HUES64 (cell line): Measurements from ENCODE around the gene TMED6.
A peak's percentile ranks its signal among the peaks of the same experiment; 100 is the strongest.

Experiments
- H3K27ac ChIP-seq: 2 replicates; pipeline ENCODE4 v1.7.0; 2013; ENCODE audit warnings: low read depth, low read length, inconsistent platforms
- H3K27me3 ChIP-seq: 2 replicates; pipeline ENCODE4 v1.6.1; 2013; ENCODE audit warnings: mild to moderate bottlenecking, low read length; ENCODE audit not compliant: insufficient read depth
- H3K36me3 ChIP-seq: 2 replicates; pipeline ENCODE4 v1.6.1; 2013; ENCODE audit warnings: mild to moderate bottlenecking, low read length; ENCODE audit not compliant: insufficient read depth
- H3K4me1 ChIP-seq: 2 replicates; pipeline ENCODE4 v1.6.1; 2013; ENCODE audit warnings: mild to moderate bottlenecking, low read length, moderate library complexity; ENCODE audit not compliant: insufficient read depth
- H3K4me3 ChIP-seq: 2 replicates; pipeline ENCODE4 v1.5.1; 2013; ENCODE audit warnings: mild to moderate bottlenecking, low read length, moderate library complexity
- H3K9ac ChIP-seq: 2 replicates; pipeline ENCODE4 v1.6.1; 2013; ENCODE audit warnings: mild to moderate bottlenecking, low read depth, low read length
- H3K9me3 ChIP-seq: 2 replicates; pipeline ENCODE4 v1.6.1; 2013; ENCODE audit warnings: low read depth, low read length; ENCODE audit not compliant: insufficient read depth
- WGBS: fragments of 150-250, 120-280 bp; methylation state at CpG from one replicate; pipeline ENCODE4 v1.1.7; 2013; ENCODE audit warnings: missing lambda C conversion rate; 5-methylcytosine and 5-hydroxymethylcytosine counted together

Gene TMED6

DNA sequence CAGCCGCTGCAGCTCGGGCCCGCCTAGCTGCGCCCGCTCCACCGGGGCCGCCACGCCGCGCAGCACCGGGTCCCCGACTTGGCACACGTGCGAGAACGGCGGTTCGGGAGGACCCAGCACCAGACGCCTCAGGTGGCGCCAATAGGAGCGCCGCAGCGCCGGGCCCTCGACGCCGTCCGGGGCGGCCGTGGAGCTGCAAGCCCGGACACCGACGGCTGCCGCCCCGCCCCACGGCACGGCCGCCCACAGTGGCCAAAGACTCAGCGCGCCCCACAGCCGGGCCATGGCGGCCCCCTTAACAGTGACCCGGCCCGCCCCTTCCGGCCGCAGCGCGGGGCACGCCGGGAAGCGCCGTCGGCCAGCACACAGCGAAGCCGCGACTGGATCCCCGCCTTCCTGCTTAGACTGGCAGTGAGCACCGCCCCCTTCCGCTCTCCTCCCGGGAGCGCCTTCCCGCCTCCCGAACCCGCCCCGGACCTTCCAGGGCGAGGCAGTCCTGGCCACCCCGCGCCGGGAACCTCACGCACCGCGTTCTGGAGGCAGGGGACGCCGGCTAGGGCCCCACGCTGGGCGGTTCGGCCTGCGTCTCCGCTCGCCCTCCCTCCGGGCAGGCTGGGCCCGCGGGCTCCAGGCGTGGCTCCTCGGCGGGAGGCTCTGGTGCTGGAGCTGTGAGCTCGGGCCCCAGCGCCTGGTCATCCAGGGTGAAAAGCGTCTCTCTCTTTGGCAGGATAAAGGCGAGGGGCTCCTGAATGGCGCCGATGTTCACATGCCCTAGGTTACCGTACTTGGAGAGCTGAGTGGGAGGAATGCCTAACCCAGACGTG, 21.1 kb downstream of the TMED6 start, which contains the start of gene PDF:
PDF (minus strand) TSS at position 303 of the 824 bp plus-strand sequence; CDS start at position 285, 18 bp downstream.
- H3K36me3 ChIP-seq = peaks cover 79% of the 10 kb centered on the region
- 2% methylated on average over 92 of the region's 93 CpGs for WGBS

DNA sequence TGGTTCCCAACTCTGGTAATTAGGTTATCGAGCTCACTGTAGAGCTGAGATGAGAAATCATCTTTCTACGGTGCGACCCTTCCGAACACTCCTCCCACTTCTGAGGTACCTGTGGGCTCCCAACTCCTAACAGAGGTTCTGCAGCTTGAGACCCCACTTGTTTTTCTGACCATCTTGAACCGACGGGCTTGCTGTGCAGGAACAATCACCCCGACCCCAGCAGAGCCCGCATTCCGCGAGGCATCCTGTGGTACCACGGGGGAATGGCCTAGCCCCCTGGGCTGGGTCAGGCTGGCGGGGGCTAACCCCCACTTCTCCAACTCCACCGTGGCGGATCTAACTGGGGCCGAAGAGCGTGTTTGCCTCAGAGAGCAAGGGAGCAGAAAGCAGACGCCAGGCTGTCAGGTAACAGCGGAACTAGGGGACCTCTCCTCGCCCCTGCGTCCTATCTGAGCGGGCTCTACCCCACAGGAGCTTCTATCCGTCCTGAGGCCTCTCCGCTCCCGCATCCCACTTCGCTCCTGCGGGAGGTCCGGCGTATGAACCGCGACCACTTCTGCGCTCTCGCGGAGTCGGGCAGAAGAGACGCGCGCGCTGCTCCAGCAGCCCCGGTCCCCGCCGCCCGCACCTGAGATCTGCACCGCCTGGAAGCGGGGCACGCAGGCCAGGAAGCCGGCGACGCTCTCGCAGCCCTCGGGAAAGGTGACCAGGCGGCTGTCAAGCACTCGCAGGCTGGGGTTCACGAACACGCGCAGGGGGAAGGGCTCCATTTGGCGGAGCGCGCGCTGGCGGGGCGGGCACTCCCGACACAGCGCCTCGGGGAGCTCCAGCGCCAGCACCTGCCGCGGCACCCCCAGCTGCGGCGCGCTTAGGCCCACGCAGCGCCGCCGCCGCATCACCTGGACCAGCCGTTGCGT, 22.0 kb downstream of the TMED6 start:
- peak overlapping the region; percentile 98 for H3K9ac ChIP-seq
- H3K27me3 ChIP-seq = no peaks in the 10 kb centered on the region
- H3K9me3 ChIP-seq = no peaks in the 10 kb centered on the region
- H3K4me1 ChIP-seq = peaks cover 13% of the 10 kb centered on the region
- peak overlapping the region; percentile 98 for H3K27ac ChIP-seq
- H3K36me3 ChIP-seq = peaks cover 77% of the 10 kb centered on the region
- 7% methylated on average over 77 of the region's 77 CpGs for WGBS
- H3K4me3 ChIP-seq = peak overlapping the region; percentile 96

More for the DNA sequence above, 21.1 kb downstream of the TMED6 start, which contains the start of gene PDF:
- H3K27me3 ChIP-seq = no peaks in the 10 kb centered on the region
- peak within 1 kb of the TSS; percentile 98 for H3K27ac ChIP-seq
- no peaks in the 10 kb centered on the region for H3K9me3 ChIP-seq
- peak within 1 kb of the TSS; percentile 98 for H3K9ac ChIP-seq
- peaks cover 13% of the 10 kb centered on the region for H3K4me1 ChIP-seq
- H3K4me3 ChIP-seq = peak within 1 kb of the TSS; percentile 96

- Histone ChIP-seq H3K27me3 (no peaks in the 10 kb centered on the region), H3K9me3 (no peaks in the 10 kb centered on the region), H3K36me3 (peaks cover 77% of the 10 kb centered on the region), H3K4me1 (peaks cover 13% of the 10 kb centered on the region), H3K27ac (no peak overlapping the region), H3K9ac (peak overlapping the region; percentile 98), H3K4me3 (peak overlapping the region; percentile 96)
- 79% methylated on average over 10 of the region's 10 CpGs for WGBS
These were observed 22.7 kb downstream of the TMED6 start for GRCh38 chr16:69328854-69329316.

DNA sequence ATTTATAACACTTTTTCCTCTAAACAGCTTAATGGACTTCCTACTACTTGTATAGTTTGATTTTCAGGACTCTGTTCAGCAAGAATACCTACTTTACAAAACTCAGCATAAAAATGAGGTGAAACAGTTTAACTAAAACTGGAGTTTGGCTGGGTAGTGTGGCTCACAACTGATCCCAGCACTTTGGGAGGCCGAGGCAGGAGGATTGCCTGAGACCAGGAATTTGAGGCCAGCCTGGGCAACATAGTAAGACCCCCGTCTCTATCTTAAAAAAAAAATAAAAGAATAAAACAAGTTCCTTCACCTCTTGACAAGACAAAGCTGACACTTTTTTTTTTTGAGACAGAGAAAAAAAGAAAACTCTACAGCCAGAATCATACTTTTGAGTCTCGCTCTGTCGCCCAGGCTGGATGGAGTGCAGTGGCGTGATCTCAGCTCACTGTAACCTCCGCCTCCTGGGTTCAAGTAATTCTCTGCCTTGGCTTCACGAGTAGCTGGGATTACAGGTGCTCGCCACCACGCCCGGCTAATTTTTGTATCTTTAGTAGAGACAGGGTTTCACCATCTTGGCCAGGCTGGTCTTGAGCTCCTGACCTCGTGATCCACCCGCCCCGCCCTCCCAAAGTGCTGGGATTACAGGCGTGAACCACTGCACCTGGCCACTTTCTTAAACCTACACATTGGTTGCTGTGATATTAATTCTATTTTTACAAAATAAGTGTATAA, 23.8 kb downstream of the TMED6 start:
- H3K36me3 ChIP-seq = peaks cover 77% of the 10 kb centered on the region
- H3K4me3 ChIP-seq = peak overlapping the region; percentile 96; the same call in 1 of the 2 replicates
- no peaks in the 10 kb centered on the region for H3K9me3 ChIP-seq
- 93% methylated on average over 14 of the region's 14 CpGs for WGBS
- H3K9ac ChIP-seq = no peak overlapping the region
- no peaks in the 10 kb centered on the region for H3K27me3 ChIP-seq
- H3K27ac ChIP-seq = no peak overlapping the region
- peaks cover 13% of the 10 kb centered on the region for H3K4me1 ChIP-seq

DNA sequence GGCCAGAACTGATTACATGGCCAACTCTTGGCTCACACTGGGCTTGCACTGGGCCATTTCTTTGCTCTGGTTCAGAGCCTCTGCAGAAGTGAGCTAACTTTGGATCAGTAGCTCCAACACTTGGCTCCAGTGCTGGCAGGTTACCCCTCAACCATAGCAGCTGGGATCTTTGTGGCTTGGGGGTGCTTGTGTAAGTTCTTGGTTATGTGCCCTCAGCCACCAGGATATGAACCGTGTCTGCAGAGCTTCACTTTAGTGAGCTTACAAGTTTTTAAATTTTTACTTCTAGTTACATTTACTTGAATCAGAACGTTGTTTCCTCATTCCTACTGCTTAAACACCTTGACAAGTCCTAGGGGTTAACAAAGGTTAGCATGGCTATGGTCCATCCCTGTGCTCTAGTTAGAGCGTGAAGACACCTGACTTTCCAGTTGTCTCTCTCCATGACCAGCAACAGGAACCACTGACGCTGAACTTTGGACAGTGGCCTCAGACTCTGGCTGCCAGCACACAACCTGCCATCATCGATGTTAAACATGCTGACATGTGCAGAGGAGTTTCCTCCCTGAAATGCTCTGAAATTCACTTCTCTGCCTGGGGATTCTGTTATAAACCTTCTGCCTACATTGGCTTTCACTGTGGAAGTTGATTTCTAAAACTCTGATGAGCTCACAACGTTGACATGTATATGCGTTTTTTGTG, 25.3 kb downstream of the TMED6 start:
- Histone ChIP-seq H3K36me3 (peaks cover 77% of the 10 kb centered on the region), H3K4me3 (peak overlapping the region; percentile 9; the same call in 1 of the 2 replicates), H3K27ac (no peak overlapping the region), H3K9me3 (no peaks in the 10 kb centered on the region), H3K27me3 (no peaks in the 10 kb centered on the region), H3K9ac (no peak overlapping the region), H3K4me1 (peaks cover 13% of the 10 kb centered on the region)
- WGBS = 94% methylated on average over 7 of the region's 7 CpGs

DNA sequence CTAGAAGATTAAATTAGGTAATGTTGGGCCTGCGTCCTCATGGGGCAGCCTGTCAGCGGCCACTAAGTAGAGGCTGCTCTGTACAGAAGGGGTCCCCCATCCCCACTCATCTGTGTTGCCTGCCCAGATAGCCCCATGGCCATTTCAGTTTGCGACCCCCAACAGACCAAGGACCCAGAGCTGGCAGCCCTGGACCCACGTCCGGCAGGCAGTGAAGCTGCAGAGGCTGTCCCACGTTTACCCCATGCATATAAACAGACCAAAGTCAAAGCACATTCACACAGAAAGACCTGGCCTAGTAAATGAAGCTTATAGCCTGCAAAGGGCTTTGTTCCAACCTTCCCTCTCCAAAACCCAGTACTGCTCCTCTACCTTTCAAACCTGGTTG, 25.8 kb downstream of the TMED6 start:
- no peaks in the 10 kb centered on the region for H3K27me3 ChIP-seq
- H3K27ac ChIP-seq = no peak overlapping the region
- no peak overlapping the region for H3K9ac ChIP-seq
- 93% methylated on average over 6 of the region's 6 CpGs for WGBS
- no peaks in the 10 kb centered on the region for H3K9me3 ChIP-seq
- H3K36me3 ChIP-seq = peaks cover 83% of the 10 kb centered on the region
- no peak overlapping the region for H3K4me3 ChIP-seq
- H3K4me1 ChIP-seq = peaks cover 13% of the 10 kb centered on the region

GRCh38 chr16:69324585-69325253, 26.9 kb downstream of the TMED6 start:
- H3K4me3 ChIP-seq = no peak overlapping the region
- no peaks in the 10 kb centered on the region for H3K27me3 ChIP-seq
- H3K9ac ChIP-seq = no peak overlapping the region
- 94% methylated on average over 10 of the region's 10 CpGs for WGBS
- peaks cover 93% of the 10 kb centered on the region for H3K36me3 ChIP-seq
- H3K27ac ChIP-seq = no peak overlapping the region
- peaks cover 13% of the 10 kb centered on the region for H3K4me1 ChIP-seq
- H3K9me3 ChIP-seq = no peaks in the 10 kb centered on the region

DNA sequence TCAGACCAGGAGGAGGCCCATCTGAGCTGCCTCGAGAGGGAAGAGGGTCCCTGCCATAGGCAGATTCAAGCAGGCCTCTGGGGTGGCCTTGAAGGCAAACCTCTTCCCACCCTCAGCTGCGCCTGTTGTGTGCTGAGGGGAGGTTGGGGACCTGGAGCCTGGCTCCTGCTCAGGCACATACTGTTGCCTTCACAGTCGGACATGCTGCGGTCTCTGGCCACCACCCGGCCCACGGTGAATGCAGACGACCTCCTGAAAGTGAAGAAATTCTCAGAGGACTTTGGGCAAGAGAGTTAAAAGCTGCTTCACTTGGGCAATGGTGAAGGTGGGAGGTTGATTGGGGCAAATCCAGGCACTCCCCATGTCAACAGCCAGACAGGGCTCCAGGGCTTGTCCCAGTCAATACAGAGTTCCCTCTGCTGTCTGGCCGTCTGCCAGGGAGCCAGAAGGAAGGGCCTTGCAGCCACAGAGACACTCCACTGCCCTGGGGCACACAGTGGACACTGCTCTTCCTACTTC, 27.5 kb downstream of the TMED6 start:
- Histone ChIP-seq H3K9ac (no peak overlapping the region), H3K36me3 (peaks cover 96% of the 10 kb centered on the region), H3K27ac (no peak overlapping the region), H3K4me1 (peaks cover 10% of the 10 kb centered on the region), H3K27me3 (no peaks in the 10 kb centered on the region), H3K9me3 (no peaks in the 10 kb centered on the region), H3K4me3 (no peak overlapping the region)
- 98% methylated on average over 8 of the region's 8 CpGs for WGBS

DNA sequence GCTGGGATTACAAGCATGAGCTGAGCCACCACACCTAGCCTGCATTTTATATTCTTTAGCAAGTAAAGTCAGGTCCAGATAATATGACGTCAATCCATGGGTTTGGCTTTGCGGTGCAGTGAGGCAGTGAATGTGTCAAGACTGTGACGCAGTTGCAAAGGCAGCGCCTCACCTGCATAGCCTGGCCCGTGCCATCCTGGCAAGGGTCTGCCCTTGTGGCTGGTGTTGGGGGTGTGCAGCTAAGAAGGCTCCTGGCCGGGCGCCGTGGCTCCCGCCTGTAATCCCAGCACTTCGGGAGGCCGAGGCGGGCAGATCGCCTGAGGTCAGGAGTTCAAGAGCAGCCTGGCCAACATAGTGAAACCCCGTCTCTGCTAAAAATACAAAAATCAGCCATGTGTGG, 28.2 kb downstream of the TMED6 start:
- WGBS = 93% methylated on average over 14 of the region's 14 CpGs

DNA sequence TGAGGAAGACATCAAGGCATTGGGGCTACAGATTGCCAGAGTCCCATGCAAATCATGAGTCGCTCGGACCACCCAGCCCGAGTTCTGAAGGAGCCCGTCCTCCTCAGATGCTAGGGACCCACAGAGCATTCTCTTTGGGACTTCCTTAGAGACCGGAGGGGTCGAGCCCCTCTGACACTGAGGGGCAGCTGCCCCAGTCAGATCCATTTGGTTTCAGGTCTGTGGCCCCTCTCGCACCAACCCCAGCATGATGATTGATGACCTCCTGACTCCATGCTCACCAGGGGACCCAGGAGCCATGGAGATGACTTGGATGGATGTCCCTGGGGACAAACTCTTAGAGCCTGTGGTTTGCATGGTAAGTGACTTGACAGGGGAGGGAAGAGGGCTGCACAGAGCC, 29.2 kb downstream of the TMED6 start:
- H3K27me3 ChIP-seq = no peaks in the 10 kb centered on the region
- no peak overlapping the region for H3K27ac ChIP-seq
- no peak overlapping the region for H3K4me3 ChIP-seq
- no peak overlapping the region for H3K9ac ChIP-seq
- no peaks in the 10 kb centered on the region for H3K9me3 ChIP-seq
- WGBS = 95% methylated on average over 7 of the region's 7 CpGs
- no peaks in the 10 kb centered on the region for H3K4me1 ChIP-seq
- H3K36me3 ChIP-seq = peaks cover 91% of the 10 kb centered on the region

More for the DNA sequence above, 28.2 kb downstream of the TMED6 start:
- H3K27me3 ChIP-seq = no peaks in the 10 kb centered on the region
- peaks cover 3% of the 10 kb centered on the region for H3K4me1 ChIP-seq
- peaks cover 96% of the 10 kb centered on the region for H3K36me3 ChIP-seq
- no peaks in the 10 kb centered on the region for H3K9me3 ChIP-seq
- no peak overlapping the region for H3K27ac ChIP-seq
- no peak overlapping the region for H3K4me3 ChIP-seq
- H3K9ac ChIP-seq = no peak overlapping the region
